ENCODE data around the gene TARBP2. TPM values are rescaled to one million over a fixed set of nuclear protein-coding genes. Genes with fewer than 3 reads are reported as not detected.
"Not testable (repeated sequence)": the region's sequence is repeated elsewhere in the genome, so short reads cannot be mapped to it uniquely, and the experiment has no call there.

Gene TARBP2
- total RNA-seq, 2 donors from 2014 or later: 33.8 to 56.7 TPM

- no peak for DNase-seq (ENCODE audit: low spot score)
- no peak for ATAC-seq
- Mint-ChIP-seq H3K9me3 (no peaks in the 10 kb centered on the region), H3K27me3 (no peaks in the 10 kb centered on the region), H3K27ac (no peak overlapping the region), H3K4me1 (ENCODE audit: low read depth in 2 of 2) (no peaks in the 10 kb centered on the region), H3K36me3 (peaks cover 18% of the 10 kb centered on the region), H3K4me3 (no peak overlapping the region)
Measured at GRCh38 chr12:53523131-53523530, 22.0 kb downstream of the TARBP2 start.

- H3K9me3 Mint-ChIP-seq: no peaks in the 10 kb centered on the region
- peaks cover 18% of the 10 kb centered on the region for H3K36me3 Mint-ChIP-seq
- DNase-seq (ENCODE audit: low spot score): no peak
- no peak overlapping the region for H3K27ac Mint-ChIP-seq
- no peak for ATAC-seq
- H3K4me1 Mint-ChIP-seq (ENCODE audit: low read depth in 2 of 2): no peaks in the 10 kb centered on the region
- no peaks in the 10 kb centered on the region for H3K27me3 Mint-ChIP-seq
- no peak overlapping the region for H3K4me3 Mint-ChIP-seq
Measured at GRCh38 chr12:53524476-53524875, 23.4 kb downstream of the TARBP2 start.

- H3K4me3 Mint-ChIP-seq: no peak overlapping the region
- peaks cover 0 to 2% of the 10 kb centered on the region in 2 donors for H3K4me1 Mint-ChIP-seq (ENCODE audit: low read depth in 2 of 2)
- DNase-seq (ENCODE audit: low spot score) (no peak), ATAC-seq (no peak)
- no peaks in the 10 kb centered on the region for H3K27me3 Mint-ChIP-seq
- H3K36me3 Mint-ChIP-seq: peaks cover 18% of the 10 kb centered on the region
- H3K9me3 Mint-ChIP-seq: no peaks in the 10 kb centered on the region
- H3K27ac Mint-ChIP-seq: no peak overlapping the region
Measured at GRCh38 chr12:53530061-53530460, 29.0 kb downstream of the TARBP2 start.

GRCh38 chr12:53530920-53531319, 29.8 kb downstream of the TARBP2 start:
- H3K27ac Mint-ChIP-seq: no peak overlapping the region
- no peaks in the 10 kb centered on the region for H3K27me3 Mint-ChIP-seq
- DNase-seq (ENCODE audit: low spot score) (no peak), ATAC-seq (no peak)
- H3K4me1 Mint-ChIP-seq (ENCODE audit: low read depth in 2 of 2): peaks cover 0 to 2% of the 10 kb centered on the region in 2 donors
- peaks cover 18% of the 10 kb centered on the region for H3K36me3 Mint-ChIP-seq
- no peak overlapping the region for H3K4me3 Mint-ChIP-seq
- H3K9me3 Mint-ChIP-seq: no peaks in the 10 kb centered on the region

- DNase-seq (ENCODE audit: low spot score) (no peak), ATAC-seq (no peak)
- no peaks in the 10 kb centered on the region for H3K27me3 Mint-ChIP-seq
- H3K4me1 Mint-ChIP-seq (ENCODE audit: low read depth in 2 of 2): peaks cover 0 to 2% of the 10 kb centered on the region in 2 donors
- H3K9me3 Mint-ChIP-seq: no peaks in the 10 kb centered on the region
- no peak overlapping the region for H3K4me3 Mint-ChIP-seq
- H3K36me3 Mint-ChIP-seq: peaks cover 18% of the 10 kb centered on the region
- no peak overlapping the region for H3K27ac Mint-ChIP-seq
Measured at GRCh38 chr12:53532021-53532420, 30.9 kb downstream of the TARBP2 start.

GRCh38 chr12:53532524-53533445, 31.7 kb downstream of the TARBP2 start:
- no peak overlapping the region for H3K4me3 Mint-ChIP-seq
- no peak overlapping the region for H3K27ac Mint-ChIP-seq
- H3K36me3 Mint-ChIP-seq: peaks cover 18% of the 10 kb centered on the region
- H3K9me3 Mint-ChIP-seq: no peaks in the 10 kb centered on the region
- peaks cover 0 to 2% of the 10 kb centered on the region in 2 donors for H3K4me1 Mint-ChIP-seq (ENCODE audit: low read depth in 2 of 2)
- ATAC-seq: no peak
- H3K27me3 Mint-ChIP-seq: no peaks in the 10 kb centered on the region
- DNase-seq (ENCODE audit: low spot score): no peak

GRCh38 chr12:53533471-53533870, 32.4 kb downstream of the TARBP2 start:
- DNase-seq (ENCODE audit: low spot score) (no peak), ATAC-seq (no peak)
- peaks cover 18% of the 10 kb centered on the region for H3K36me3 Mint-ChIP-seq
- H3K27me3 Mint-ChIP-seq: no peaks in the 10 kb centered on the region
- H3K4me3 Mint-ChIP-seq: no peak overlapping the region
- peaks cover 0 to 2% of the 10 kb centered on the region in 2 donors for H3K4me1 Mint-ChIP-seq (ENCODE audit: low read depth in 2 of 2)
- no peaks in the 10 kb centered on the region for H3K9me3 Mint-ChIP-seq
- no peak overlapping the region for H3K27ac Mint-ChIP-seq

- H3K36me3 Mint-ChIP-seq: peaks cover 23% of the 10 kb centered on the region
- no peak for DNase-seq (ENCODE audit: low spot score)
- no peaks in the 10 kb centered on the region for H3K9me3 Mint-ChIP-seq
- no peak for ATAC-seq
- H3K27me3 Mint-ChIP-seq: no peaks in the 10 kb centered on the region
- H3K4me3 Mint-ChIP-seq: no peak overlapping the region
- H3K4me1 Mint-ChIP-seq (ENCODE audit: low read depth in 2 of 2): peaks cover 0 to 2% of the 10 kb centered on the region in 2 donors
- H3K27ac Mint-ChIP-seq: no peak overlapping the region
Measured at GRCh38 chr12:53536962-53537361, 35.9 kb downstream of the TARBP2 start.

- H3K36me3 Mint-ChIP-seq: peaks cover 13% of the 10 kb centered on the region
Measured at GRCh38 chr12:53538209-53538689, 37.2 kb downstream of the TARBP2 start.

GRCh38 chr12:53539526-53539925, 38.4 kb downstream of the TARBP2 start:
- ATAC-seq: no peak
- Mint-ChIP-seq H3K4me3 (no peak overlapping the region), H3K4me1 (ENCODE audit: low read depth in 2 of 2) (no peaks in the 10 kb centered on the region), H3K27ac (no peak overlapping the region), H3K27me3 (no peaks in the 10 kb centered on the region), H3K36me3 (peaks cover 9% of the 10 kb centered on the region), H3K9me3 (no peaks in the 10 kb centered on the region)
- DNase-seq (ENCODE audit: low spot score): no peak

More at GRCh38 chr12:53538209-53538689, 37.2 kb downstream of the TARBP2 start:
- DNase-seq (ENCODE audit: low spot score): no peak
- H3K27ac Mint-ChIP-seq: no peak overlapping the region
- no peak overlapping the region for H3K4me3 Mint-ChIP-seq
- ATAC-seq: no peak
- no peaks in the 10 kb centered on the region for H3K27me3 Mint-ChIP-seq
- H3K9me3 Mint-ChIP-seq: no peaks in the 10 kb centered on the region
- H3K4me1 Mint-ChIP-seq (ENCODE audit: low read depth in 2 of 2): no peaks in the 10 kb centered on the region

- no peaks in the 10 kb centered on the region for H3K4me1 Mint-ChIP-seq (ENCODE audit: low read depth in 2 of 2)
- ATAC-seq (peak in 1 of 2 donors; percentile 77), DNase-seq (ENCODE audit: low spot score) (no peak)
- H3K4me3 Mint-ChIP-seq: no peak overlapping the region
- no peaks in the 10 kb centered on the region for H3K9me3 Mint-ChIP-seq
- H3K27ac Mint-ChIP-seq: peak overlapping the region in 1 of 2 donors; percentile 21
- H3K36me3 Mint-ChIP-seq: peaks cover 5% of the 10 kb centered on the region
- no peaks in the 10 kb centered on the region for H3K27me3 Mint-ChIP-seq
Measured at GRCh38 chr12:53543539-53543938, 42.5 kb downstream of the TARBP2 start.

- not testable (repeated sequence) for H3K4me1 Mint-ChIP-seq (ENCODE audit: low read depth in 2 of 2); H3K4me3 Mint-ChIP-seq; ATAC-seq
Measured at GRCh38 chr12:53548354-53548753, 47.3 kb downstream of the TARBP2 start.

GRCh38 chr12:53550131-53550530, 49.0 kb downstream of the TARBP2 start:
- DNase-seq (ENCODE audit: low spot score); H3K27ac Mint-ChIP-seq; H3K4me3 Mint-ChIP-seq; H3K9me3 Mint-ChIP-seq; H3K27me3 Mint-ChIP-seq; H3K4me1 Mint-ChIP-seq (ENCODE audit: low read depth in 2 of 2); ATAC-seq; H3K36me3 Mint-ChIP-seq: not testable (repeated sequence)

More at GRCh38 chr12:53548354-53548753, 47.3 kb downstream of the TARBP2 start:
- H3K9me3 Mint-ChIP-seq; H3K27me3 Mint-ChIP-seq; H3K36me3 Mint-ChIP-seq; H3K27ac Mint-ChIP-seq; DNase-seq (ENCODE audit: low spot score): not testable (repeated sequence)

GRCh38 chr12:53550595-53550994, 49.5 kb downstream of the TARBP2 start:
- H3K36me3 Mint-ChIP-seq: no peaks in the 10 kb centered on the region
- no peak overlapping the region for H3K27ac Mint-ChIP-seq
- ATAC-seq (no peak), DNase-seq (ENCODE audit: low spot score) (no peak)
- H3K27me3 Mint-ChIP-seq: no peaks in the 10 kb centered on the region
- no peaks in the 10 kb centered on the region for H3K9me3 Mint-ChIP-seq
- no peaks in the 10 kb centered on the region for H3K4me1 Mint-ChIP-seq (ENCODE audit: low read depth in 2 of 2)
- no peak overlapping the region for H3K4me3 Mint-ChIP-seq
